Measurements from ENCODE around the gene JMJD1C.
"Not testable (repeated sequence)": the region's sequence is repeated elsewhere in the genome, so short reads cannot be mapped to it uniquely, and the experiment has no call there.

JMJD1C gene

GRCh38 chr10:63343476-63343875, 122.3 kb downstream of the JMJD1C start:
- Histone ChIP-seq H3K4me3 (ENCODE audit: low read depth in 1 of 2, low read length in 2 of 2) (no peak overlapping the region), H3K27me3 (ENCODE audit: low read depth, low read length) (no peaks in the 10 kb centered on the region)

GRCh38 chr10:63339640-63340039, 126.1 kb downstream of the JMJD1C start:
- H3K36me3 ChIP-seq (ENCODE audit: control insufficient read depth in 1 of 2, insufficient read depth in 2 of 2, low read length in 2 of 2); H3K4me1 ChIP-seq (ENCODE audit: control insufficient read depth in 1 of 2, insufficient read depth in 2 of 2, low read length in 2 of 2); H3K9me3 ChIP-seq (ENCODE audit: control insufficient read depth in 1 of 2, low read length in 2 of 2); H3K27ac ChIP-seq (ENCODE audit: low read length); H3K27me3 ChIP-seq (ENCODE audit: low read depth, low read length); H3K4me3 ChIP-seq (ENCODE audit: low read depth in 1 of 2, low read length in 2 of 2): not testable (repeated sequence)

More at GRCh38 chr10:63343476-63343875, 122.3 kb downstream of the JMJD1C start:
- Histone ChIP-seq H3K9me3 (ENCODE audit: control insufficient read depth in 1 of 2, low read length in 2 of 2) (no peaks in the 10 kb centered on the region), H3K27ac (ENCODE audit: low read length) (no peak overlapping the region), H3K4me1 (ENCODE audit: control insufficient read depth in 1 of 2, insufficient read depth in 2 of 2, low read length in 2 of 2) (no peaks in the 10 kb centered on the region), H3K36me3 (ENCODE audit: control insufficient read depth in 1 of 2, insufficient read depth in 2 of 2, low read length in 2 of 2) (no peaks in the 10 kb centered on the region)

GRCh38 chr10:63337455-63338251, 128.1 kb downstream of the JMJD1C start:
- H3K27ac ChIP-seq (ENCODE audit: low read length) = no peak overlapping the region
- no peaks in the 10 kb centered on the region for H3K36me3 ChIP-seq (ENCODE audit: control insufficient read depth in 1 of 2, insufficient read depth in 2 of 2, low read length in 2 of 2)
- no peaks in the 10 kb centered on the region for H3K27me3 ChIP-seq (ENCODE audit: low read depth, low read length)
- no peaks in the 10 kb centered on the region for H3K9me3 ChIP-seq (ENCODE audit: control insufficient read depth in 1 of 2, low read length in 2 of 2)
- no peaks in the 10 kb centered on the region for H3K4me1 ChIP-seq (ENCODE audit: control insufficient read depth in 1 of 2, insufficient read depth in 2 of 2, low read length in 2 of 2)
- H3K4me3 ChIP-seq (ENCODE audit: low read depth in 1 of 2, low read length in 2 of 2) = no peak overlapping the region

- H3K27me3 ChIP-seq (ENCODE audit: low read depth, low read length) = no peaks in the 10 kb centered on the region
- no peaks in the 10 kb centered on the region for H3K36me3 ChIP-seq (ENCODE audit: control insufficient read depth in 1 of 2, insufficient read depth in 2 of 2, low read length in 2 of 2)
- no peak overlapping the region for H3K27ac ChIP-seq (ENCODE audit: low read length)
- no peaks in the 10 kb centered on the region for H3K4me1 ChIP-seq (ENCODE audit: control insufficient read depth in 1 of 2, insufficient read depth in 2 of 2, low read length in 2 of 2)
- H3K9me3 ChIP-seq (ENCODE audit: control insufficient read depth in 1 of 2, low read length in 2 of 2) = no peaks in the 10 kb centered on the region
- no peak overlapping the region for H3K4me3 ChIP-seq (ENCODE audit: low read depth in 1 of 2, low read length in 2 of 2)
Observed at GRCh38 chr10:63331586-63331985, 134.2 kb downstream of the JMJD1C start.

GRCh38 chr10:63324495-63324854, 141.3 kb downstream of the JMJD1C start:
- Histone ChIP-seq H3K4me3 (ENCODE audit: low read depth in 1 of 2, low read length in 2 of 2) (no peak overlapping the region), H3K9me3 (ENCODE audit: control insufficient read depth in 1 of 2, low read length in 2 of 2) (no peaks in the 10 kb centered on the region), H3K27me3 (ENCODE audit: low read depth, low read length) (no peaks in the 10 kb centered on the region), H3K27ac (ENCODE audit: low read length) (no peak overlapping the region), H3K36me3 (ENCODE audit: control insufficient read depth in 1 of 2, insufficient read depth in 2 of 2, low read length in 2 of 2) (peaks cover 0 to 6% of the 10 kb centered on the region in 2 donors), H3K4me1 (ENCODE audit: control insufficient read depth in 1 of 2, insufficient read depth in 2 of 2, low read length in 2 of 2) (no peaks in the 10 kb centered on the region)

GRCh38 chr10:63323701-63324494, 141.9 kb downstream of the JMJD1C start:
- Histone ChIP-seq H3K4me1 (ENCODE audit: control insufficient read depth in 1 of 2, insufficient read depth in 2 of 2, low read length in 2 of 2) (no peaks in the 10 kb centered on the region), H3K27ac (ENCODE audit: low read length) (no peak overlapping the region)

GRCh38 chr10:63320683-63321082, 145.1 kb downstream of the JMJD1C start:
- Histone ChIP-seq H3K27ac (ENCODE audit: low read length) (no peak overlapping the region), H3K9me3 (ENCODE audit: control insufficient read depth in 1 of 2, low read length in 2 of 2) (no peaks in the 10 kb centered on the region), H3K27me3 (ENCODE audit: low read depth, low read length) (no peaks in the 10 kb centered on the region), H3K4me3 (ENCODE audit: low read depth in 1 of 2, low read length in 2 of 2) (no peak overlapping the region), H3K36me3 (ENCODE audit: control insufficient read depth in 1 of 2, insufficient read depth in 2 of 2, low read length in 2 of 2) (peaks cover 0 to 6% of the 10 kb centered on the region in 2 donors), H3K4me1 (ENCODE audit: control insufficient read depth in 1 of 2, insufficient read depth in 2 of 2, low read length in 2 of 2) (no peaks in the 10 kb centered on the region)

More at GRCh38 chr10:63323701-63324494, 141.9 kb downstream of the JMJD1C start:
- Histone ChIP-seq H3K36me3 (ENCODE audit: control insufficient read depth in 1 of 2, insufficient read depth in 2 of 2, low read length in 2 of 2) (peaks cover 0 to 6% of the 10 kb centered on the region in 2 donors), H3K9me3 (ENCODE audit: control insufficient read depth in 1 of 2, low read length in 2 of 2) (no peaks in the 10 kb centered on the region), H3K4me3 (ENCODE audit: low read depth in 1 of 2, low read length in 2 of 2) (no peak overlapping the region), H3K27me3 (ENCODE audit: low read depth, low read length) (no peaks in the 10 kb centered on the region)

- H3K27ac ChIP-seq (ENCODE audit: low read length) = no peak overlapping the region
- no peaks in the 10 kb centered on the region for H3K9me3 ChIP-seq (ENCODE audit: control insufficient read depth in 1 of 2, low read length in 2 of 2)
- H3K4me1 ChIP-seq (ENCODE audit: control insufficient read depth in 1 of 2, insufficient read depth in 2 of 2, low read length in 2 of 2) = no peaks in the 10 kb centered on the region
- no peak overlapping the region for H3K4me3 ChIP-seq (ENCODE audit: low read depth in 1 of 2, low read length in 2 of 2)
- H3K36me3 ChIP-seq (ENCODE audit: control insufficient read depth in 1 of 2, insufficient read depth in 2 of 2, low read length in 2 of 2) = peaks cover 0 to 6% of the 10 kb centered on the region in 2 donors
- H3K27me3 ChIP-seq (ENCODE audit: low read depth, low read length) = no peaks in the 10 kb centered on the region
Observed at GRCh38 chr10:63319231-63319630, 146.5 kb downstream of the JMJD1C start.

GRCh38 chr10:63318491-63318890, 147.3 kb downstream of the JMJD1C start:
- Histone ChIP-seq H3K27me3 (ENCODE audit: low read depth, low read length) (no peaks in the 10 kb centered on the region), H3K36me3 (ENCODE audit: control insufficient read depth in 1 of 2, insufficient read depth in 2 of 2, low read length in 2 of 2) (peaks cover 0 to 6% of the 10 kb centered on the region in 2 donors), H3K4me1 (ENCODE audit: control insufficient read depth in 1 of 2, insufficient read depth in 2 of 2, low read length in 2 of 2) (no peaks in the 10 kb centered on the region), H3K9me3 (ENCODE audit: control insufficient read depth in 1 of 2, low read length in 2 of 2) (no peaks in the 10 kb centered on the region), H3K4me3 (ENCODE audit: low read depth in 1 of 2, low read length in 2 of 2) (no peak overlapping the region), H3K27ac (ENCODE audit: low read length) (no peak overlapping the region)

- H3K27ac ChIP-seq (ENCODE audit: low read length) = no peak overlapping the region
Observed at GRCh38 chr10:63314020-63314419, 151.8 kb downstream of the JMJD1C start.

GRCh38 chr10:63313066-63313717, 152.6 kb downstream of the JMJD1C start:
- Histone ChIP-seq H3K36me3 (ENCODE audit: control insufficient read depth in 1 of 2, insufficient read depth in 2 of 2, low read length in 2 of 2) (no peaks in the 10 kb centered on the region), H3K4me1 (ENCODE audit: control insufficient read depth in 1 of 2, insufficient read depth in 2 of 2, low read length in 2 of 2) (peaks cover 0 to 3% of the 10 kb centered on the region in 2 donors), H3K9me3 (ENCODE audit: control insufficient read depth in 1 of 2, low read length in 2 of 2) (no peaks in the 10 kb centered on the region), H3K27me3 (ENCODE audit: low read depth, low read length) (no peaks in the 10 kb centered on the region), H3K27ac (ENCODE audit: low read length) (no peak overlapping the region), H3K4me3 (ENCODE audit: low read depth in 1 of 2, low read length in 2 of 2) (no peak overlapping the region)

More at GRCh38 chr10:63314020-63314419, 151.8 kb downstream of the JMJD1C start:
- Histone ChIP-seq H3K9me3 (ENCODE audit: control insufficient read depth in 1 of 2, low read length in 2 of 2) (no peaks in the 10 kb centered on the region), H3K4me3 (ENCODE audit: low read depth in 1 of 2, low read length in 2 of 2) (no peak overlapping the region), H3K4me1 (ENCODE audit: control insufficient read depth in 1 of 2, insufficient read depth in 2 of 2, low read length in 2 of 2) (no peaks in the 10 kb centered on the region), H3K36me3 (ENCODE audit: control insufficient read depth in 1 of 2, insufficient read depth in 2 of 2, low read length in 2 of 2) (no peaks in the 10 kb centered on the region), H3K27me3 (ENCODE audit: low read depth, low read length) (no peaks in the 10 kb centered on the region)

All from muscle layer of duodenum (tissue), 2 donors.